GM23248 (cell line): ENCODE results near the gene KCNJ6.
"Not testable (repeated sequence)": the region's sequence is repeated elsewhere in the genome, so short reads cannot be mapped to it uniquely, and the experiment has no call there.

Experiments
- EZH2 ChIP-seq: fragments of 200-600 bp; sonication (generic); IDR thresholded peaks from 2 replicates; pipeline ENCODE4 v1.6.1; 2018; ENCODE audit warnings: antibody characterized with exemption, mild to moderate bottlenecking; ENCODE audit not compliant: insufficient read depth, poor library complexity, severe bottlenecking
- EZH2phosphoT487 ChIP-seq: fragments of 200-600 bp; sonication (generic); IDR thresholded peaks from 2 replicates; pipeline ENCODE4 v1.6.1; 2018; ENCODE audit warnings: antibody characterized with exemption, moderate library complexity, mild to moderate bottlenecking, low read depth; ENCODE audit not compliant: insufficient read depth

GRCh38 chr21:37590836-37591235, 325.4 kb downstream of the KCNJ6 start:
- not testable (repeated sequence) for TF ChIP-seq EZH2, EZH2phosphoT487
